Left kidney (tissue), 2 donors: ENCODE measurements around the gene ZNF605. TPM values are rescaled to one million over a fixed set of nuclear protein-coding genes. Genes with fewer than 3 reads are reported as not detected.
"Not testable (repeated sequence)": the region's sequence is repeated elsewhere in the genome, so short reads cannot be mapped to it uniquely, and the experiment has no call there.

ENCODE experiments used
- DNase-seq: peaks from one replicate; pipeline ENCODE4 v3.0.0-alpha.2; 2013
- polyA plus RNA-seq: library from polyadenylated mRNA; unstranded; fragments of 120-200 nt; gene quantifications from one replicate; pipeline ENCODE4 v1.2.1, GENCODE V29; 2013; ENCODE audit not compliant: insufficient read length

Gene ZNF605
- polyA plus RNA-seq, 1 donor = 36.4 TPM

GRCh38 chr12:132949936-132950837, 5.9 kb downstream of the ZNF605 start:
- DNase-seq = no peak

GRCh38 chr12:132948146-132949066, 7.7 kb downstream of the ZNF605 start:
- DNase-seq = no peak

DNA sequence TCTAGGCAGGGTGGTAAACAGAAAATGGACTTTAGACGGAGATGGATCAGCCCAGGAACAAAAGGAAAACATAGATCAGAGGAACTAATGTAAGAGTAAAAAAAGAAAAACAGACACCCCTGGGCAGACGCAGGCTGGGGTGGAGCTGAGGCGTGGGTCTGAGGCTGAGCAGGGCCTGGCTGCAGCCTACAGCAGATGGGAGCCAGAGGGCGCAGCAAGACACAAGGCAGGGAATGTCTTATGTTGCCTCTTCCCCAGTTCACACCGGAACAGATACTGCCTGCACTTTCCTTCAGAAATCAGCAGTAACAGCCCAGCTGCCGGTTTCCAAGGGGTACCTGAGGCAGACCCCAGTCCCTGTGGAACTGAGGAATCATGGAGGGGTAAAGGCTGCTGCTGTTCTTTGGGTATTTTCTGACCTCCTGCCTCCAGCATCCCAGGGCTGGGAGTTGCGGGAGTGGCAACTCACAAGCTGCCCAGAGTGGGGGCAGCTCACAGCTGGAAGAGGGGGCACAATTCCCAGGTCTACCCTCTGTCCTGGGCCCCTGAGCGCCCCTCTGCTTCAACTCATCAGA, 9.8 kb downstream of the ZNF605 start:
- DNase-seq = no peak

DNA sequence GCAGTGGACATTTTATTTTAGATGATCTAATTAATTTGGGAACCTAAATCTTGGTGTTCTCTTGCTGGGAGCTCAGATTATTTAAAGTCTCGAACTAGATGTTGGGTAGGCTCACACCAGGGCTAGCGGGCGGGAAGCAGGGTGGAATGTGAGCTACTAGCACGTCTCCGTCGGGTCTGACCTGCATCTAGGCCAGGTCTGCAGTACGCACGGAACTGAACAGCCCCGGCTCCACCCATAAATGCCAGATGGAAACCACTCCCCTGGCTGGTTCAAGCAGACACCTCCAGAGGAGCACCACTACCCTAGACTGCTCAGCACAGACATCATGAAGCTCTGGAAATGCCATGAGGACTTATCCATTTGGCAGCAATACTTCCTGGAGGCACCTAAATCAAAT, 10.3 kb downstream of the ZNF605 start:
- DNase-seq = no peak

DNA sequence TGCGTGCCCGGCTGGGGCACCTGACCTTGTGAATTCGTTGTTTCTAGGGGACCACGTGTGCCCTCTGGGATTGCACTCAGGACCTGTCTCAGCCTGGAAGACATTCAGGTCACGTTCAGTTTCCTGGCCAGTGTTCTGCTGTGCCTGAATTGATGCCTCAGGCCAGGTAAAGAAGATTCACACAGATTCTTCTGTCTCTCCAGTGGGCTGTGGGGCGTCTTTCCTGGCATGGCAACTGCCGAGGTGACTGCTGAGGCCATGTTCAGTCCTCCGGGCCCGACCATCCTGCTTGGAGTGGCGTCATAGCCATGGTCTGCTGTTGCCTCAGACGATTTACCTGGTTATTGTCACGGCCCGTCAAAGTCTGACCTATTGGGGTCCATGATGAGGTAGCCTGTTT, 13.5 kb downstream of the ZNF605 start:
- no peak for DNase-seq

DNA sequence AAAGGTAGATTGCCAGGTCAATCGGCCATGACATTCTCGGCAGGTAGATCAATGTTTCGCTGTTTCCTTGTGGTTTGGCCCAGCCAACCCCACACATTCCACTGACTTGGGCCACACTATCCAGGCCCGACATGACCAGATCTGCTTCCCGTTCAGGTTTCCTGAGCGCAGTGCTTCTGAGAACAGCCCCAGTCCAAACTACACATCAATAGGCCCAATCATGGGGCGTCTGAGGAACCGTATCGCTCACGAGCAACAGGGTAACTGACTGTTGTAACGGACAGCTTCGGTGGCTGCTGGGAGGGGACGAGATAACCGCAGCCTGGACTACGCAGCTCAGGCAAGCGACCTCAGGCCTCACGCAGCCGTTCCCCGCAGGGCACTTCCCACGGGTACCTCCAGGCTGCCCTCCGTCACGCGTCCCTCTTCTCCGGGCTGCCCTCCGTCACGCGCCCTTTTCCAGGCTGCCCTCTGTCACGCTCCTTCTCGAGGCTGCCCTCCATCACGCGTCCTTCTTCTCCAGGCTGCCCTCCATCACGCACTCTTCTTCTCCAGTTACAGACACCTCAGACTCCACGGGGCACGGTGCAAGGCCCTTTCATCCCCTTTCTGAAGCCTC, 14.7 kb downstream of the ZNF605 start:
- no peak for DNase-seq

DNA sequence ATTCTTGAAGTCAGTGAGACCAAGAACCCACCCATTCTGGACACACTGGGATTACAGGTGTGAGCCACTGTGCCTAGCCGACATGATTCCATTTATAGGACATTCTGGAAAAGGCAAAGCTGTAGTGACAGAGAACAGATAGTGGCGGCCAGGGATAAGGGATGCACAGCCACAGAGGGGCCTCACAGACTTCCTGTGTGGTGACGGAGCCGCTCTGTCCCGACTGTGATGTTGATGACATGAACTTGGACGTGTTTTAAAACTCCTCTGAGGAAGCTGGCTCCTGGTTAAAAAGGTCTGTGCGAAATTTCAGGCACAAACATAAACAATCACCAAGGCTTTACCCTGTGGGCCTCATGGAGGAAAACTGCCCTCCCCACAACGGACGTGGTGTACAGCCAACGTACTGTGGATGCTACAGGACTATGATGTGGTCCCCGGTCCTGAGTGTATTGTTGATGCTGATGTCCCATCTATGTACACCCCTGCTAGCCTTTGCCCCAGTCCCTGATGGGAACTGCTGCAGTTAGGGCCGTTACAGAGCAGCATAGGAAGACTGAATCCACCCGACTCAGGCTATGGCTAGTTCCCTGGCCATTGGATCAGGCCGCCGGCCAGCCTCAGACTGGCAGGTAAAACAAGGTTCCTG, 15.9 kb downstream of the ZNF605 start:
- no peak for DNase-seq

DNA sequence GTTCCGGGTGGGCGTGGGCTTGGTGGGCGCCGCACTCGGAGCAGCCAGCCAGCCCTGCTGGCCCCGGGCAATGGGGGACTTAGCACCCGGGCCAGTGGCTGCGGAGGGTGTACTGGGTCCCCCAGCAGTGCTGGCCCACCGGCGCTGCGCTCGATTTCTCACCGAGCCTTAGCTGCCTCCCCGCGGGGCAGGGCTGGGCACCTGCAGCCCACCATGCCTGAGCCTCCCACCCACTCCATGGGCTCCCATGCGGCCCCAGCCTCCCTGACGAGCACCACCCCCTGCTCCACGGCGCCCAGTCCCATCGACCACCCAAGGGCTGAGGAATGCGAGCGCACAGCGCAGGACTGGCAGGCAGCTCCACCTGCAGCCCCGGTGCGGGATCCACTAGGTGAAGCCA, 17.3 kb downstream of the ZNF605 start:
- DNase-seq = not testable (repeated sequence)

DNA sequence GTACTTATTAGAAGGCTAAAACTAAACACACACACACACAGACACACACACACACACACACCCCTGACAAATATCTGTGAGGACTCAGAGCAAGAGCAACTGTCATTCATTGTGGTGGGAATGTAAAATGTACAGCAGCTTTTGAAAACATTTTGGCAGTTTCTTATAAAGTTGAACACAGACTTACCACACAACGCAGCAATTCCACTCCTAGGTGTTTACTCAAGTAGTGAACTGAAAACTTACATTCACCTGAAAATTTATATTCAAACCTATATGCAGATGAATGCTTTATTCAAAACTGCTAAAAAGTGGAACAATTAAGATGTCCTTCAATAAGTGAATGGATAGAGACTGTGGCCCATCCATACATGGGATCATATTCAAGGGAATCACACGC, 18.6 kb downstream of the ZNF605 start:
- no peak for DNase-seq

DNA sequence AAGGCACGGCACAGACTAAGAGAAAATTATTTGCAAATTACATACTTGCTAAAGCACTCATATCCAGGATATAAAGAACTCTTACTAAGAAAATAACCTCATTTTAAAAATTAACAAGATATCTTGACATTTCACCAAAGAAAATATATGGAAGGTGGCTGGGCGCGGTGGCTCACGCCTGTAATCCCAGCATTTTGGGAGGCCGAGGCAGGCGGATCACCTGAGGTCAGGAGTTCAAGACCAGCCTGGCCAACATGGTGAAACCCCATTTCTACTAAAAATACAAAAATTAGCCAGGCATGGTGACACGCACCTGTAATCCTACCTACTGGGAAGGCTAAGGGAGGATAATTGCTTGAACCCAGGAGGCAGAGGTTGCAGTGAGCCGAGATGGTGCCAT, 19.2 kb downstream of the ZNF605 start:
- not testable (repeated sequence) for DNase-seq

GRCh38 chr12:132936163-132936562, 19.9 kb downstream of the ZNF605 start:
- no peak for DNase-seq

- no peak for DNase-seq
Observed at GRCh38 chr12:132926415-132926833, 29.7 kb downstream of the ZNF605 start.

- no peak for DNase-seq
Observed at GRCh38 chr12:132925597-132926414, 30.3 kb downstream of the ZNF605 start.

GRCh38 chr12:132924356-132924755, 31.8 kb downstream of the ZNF605 start:
- DNase-seq = no peak

GRCh38 chr12:132923356-132923909, 32.7 kb downstream of the ZNF605 start:
- no peak for DNase-seq

DNA sequence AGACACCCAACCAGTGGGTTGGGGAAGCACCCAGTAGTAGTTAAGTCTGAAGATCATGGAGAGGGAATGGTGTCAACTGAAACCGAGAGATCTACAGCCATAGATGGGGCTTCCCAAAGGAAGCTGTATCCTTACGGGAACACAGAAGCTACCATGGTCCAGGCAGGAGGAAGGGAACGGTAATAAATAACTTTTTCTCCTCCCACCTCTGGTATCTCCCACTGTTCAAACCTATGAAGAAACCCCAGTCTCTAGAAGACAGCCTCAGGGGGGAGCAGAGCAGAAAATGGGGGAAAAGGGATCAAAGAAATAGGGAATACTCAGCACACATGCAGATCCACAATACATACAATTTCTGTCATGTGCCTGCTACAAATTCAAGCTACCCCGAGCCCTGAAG, 33.4 kb downstream of the ZNF605 start:
- no peak for DNase-seq

DNA sequence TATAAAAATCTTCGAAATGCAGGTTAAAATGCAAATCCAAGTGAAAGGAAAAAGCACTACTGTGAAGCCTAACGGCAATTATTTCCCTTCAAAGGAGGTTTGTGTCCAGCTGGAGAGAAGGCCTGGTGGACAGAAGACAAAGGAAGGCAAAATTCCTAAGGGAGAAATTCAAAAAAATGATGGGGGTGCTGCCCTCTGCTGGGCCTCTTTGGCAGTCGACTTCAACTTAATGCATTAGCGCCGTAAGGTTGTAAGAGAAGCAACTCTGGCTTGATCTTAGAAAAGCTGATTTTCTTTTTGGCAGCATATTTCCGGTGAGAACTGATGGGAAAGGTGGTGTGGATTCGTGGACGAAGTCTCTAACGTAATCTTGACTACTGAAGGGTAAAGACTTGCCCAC, 34.4 kb downstream of the ZNF605 start:
- no peak for DNase-seq

GRCh38 chr12:132918680-132919079, 37.4 kb downstream of the ZNF605 start:
- no peak for DNase-seq

DNA sequence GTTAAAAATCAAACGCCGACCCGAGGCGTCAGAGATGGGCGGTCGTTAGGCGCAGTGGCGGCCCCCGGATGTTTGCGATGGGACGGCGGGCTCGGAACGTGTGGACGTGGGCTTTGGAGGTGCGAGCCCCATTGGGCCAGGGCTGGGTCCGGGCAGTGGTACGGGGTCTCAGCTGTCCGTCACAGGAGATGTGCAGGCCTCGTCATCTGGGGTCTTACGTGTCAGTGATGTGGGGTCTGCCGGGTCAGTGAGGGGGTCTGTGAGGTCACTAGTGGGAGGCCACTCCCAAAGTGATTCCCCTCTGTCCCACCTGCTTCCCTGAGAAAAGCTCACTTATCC, 47.1 kb downstream of the ZNF605 start:
- DNase-seq = no peak
